CD4-positive, alpha-beta T cell treated with Interleukin-15 for 4 hours (primary cell): ENCODE data around the gene SRC.

Experiments used
- DNase-seq: peaks from one replicate; pipeline ENCODE4 v3.0.0-alpha.2; 2020; ENCODE audit warnings: low spot score

Gene SRC

GRCh38 chr20:37383229-37383989 is 37.5 kb downstream of the SRC start:
- no peak for DNase-seq

DNA sequence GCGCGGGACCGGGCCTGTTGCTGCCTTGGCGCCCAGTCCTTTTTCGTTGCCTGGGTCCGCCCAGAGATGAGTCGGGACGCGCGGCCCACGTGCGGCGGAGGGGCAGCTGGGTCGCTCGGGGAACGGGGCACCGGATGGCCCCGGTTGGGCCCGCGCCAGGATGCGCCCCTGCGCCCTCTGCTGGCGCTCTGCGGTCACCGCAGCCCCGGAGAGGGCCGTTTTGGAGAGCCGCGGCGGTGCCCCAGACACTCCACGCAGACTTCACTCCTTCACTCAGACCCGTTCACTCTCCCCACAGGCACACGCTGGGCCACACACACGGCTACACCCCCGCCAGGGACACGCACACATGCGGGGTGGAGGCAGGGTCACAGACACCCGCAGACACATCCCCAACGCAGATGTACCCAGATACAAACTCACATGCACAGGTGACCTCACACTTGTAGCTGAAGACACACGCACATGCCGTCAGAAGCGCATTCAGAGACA is 38.8 kb downstream of the SRC start:
- peak; percentile 79 for DNase-seq

GRCh38 chr20:37385176-37385575 is 39.2 kb downstream of the SRC start:
- DNase-seq: no peak

GRCh38 chr20:37385659-37386504 is 39.9 kb downstream of the SRC start:
- no peak for DNase-seq

- no peak for DNase-seq
These were observed 40.7 kb downstream of the SRC start for GRCh38 chr20:37386505-37387251.

DNA sequence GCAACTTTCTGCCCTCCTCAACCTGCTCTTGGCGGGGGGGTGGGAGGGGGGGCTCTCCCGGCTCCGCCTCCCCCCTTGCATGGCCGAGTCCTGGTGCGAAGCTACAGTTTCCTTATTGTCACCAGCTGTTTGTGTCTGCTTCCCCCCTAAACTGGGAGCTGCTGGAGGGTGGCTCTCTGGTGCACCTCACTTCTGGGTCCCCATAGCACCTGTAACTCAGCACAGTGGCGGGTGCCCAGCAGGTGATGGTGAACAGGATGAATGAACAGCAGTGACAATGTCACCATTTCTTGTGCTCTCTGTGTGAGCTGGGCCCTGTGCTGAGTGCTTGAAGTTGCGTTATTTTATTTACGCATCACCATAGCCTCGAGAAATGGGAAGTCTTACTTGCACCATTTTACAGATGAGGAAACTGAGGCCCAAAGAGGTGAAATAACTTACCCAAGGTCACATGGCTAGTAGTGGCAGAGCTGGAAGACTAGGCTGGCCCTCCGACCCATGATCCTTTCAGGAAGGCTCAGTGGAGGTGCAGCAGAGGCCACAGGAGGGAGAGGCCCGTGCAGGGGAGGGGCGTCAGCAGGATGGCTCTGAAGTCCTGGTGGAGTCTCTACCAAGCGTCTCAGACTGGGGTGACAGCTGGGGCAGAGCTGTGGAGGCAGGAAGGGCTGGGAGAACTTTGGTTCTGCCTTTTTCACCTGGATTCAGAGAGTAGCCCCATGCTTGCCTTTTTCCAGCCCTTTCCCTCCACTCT is 41.8 kb downstream of the SRC start:
- no peak for DNase-seq

DNA sequence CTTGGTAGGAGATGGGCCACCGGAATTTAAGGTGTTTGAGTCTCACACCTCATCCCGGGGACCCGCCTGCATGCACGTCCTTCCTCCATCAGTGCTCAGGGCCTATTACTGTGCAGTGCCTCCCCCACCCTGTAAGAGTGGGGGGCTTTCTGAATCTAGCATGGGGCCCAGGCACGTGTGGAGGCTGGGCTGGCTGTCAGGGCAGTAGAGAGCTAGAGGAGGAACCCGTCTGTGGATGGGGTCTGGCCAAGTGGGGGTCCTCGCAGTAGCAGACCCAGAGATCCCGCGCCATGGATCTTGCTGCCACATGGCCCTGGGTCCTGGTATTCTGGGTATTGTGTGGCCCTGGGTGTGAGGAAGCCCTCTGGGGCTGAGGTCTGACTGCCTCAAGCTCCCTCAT is 42.9 kb downstream of the SRC start:
- DNase-seq: no peak

DNA sequence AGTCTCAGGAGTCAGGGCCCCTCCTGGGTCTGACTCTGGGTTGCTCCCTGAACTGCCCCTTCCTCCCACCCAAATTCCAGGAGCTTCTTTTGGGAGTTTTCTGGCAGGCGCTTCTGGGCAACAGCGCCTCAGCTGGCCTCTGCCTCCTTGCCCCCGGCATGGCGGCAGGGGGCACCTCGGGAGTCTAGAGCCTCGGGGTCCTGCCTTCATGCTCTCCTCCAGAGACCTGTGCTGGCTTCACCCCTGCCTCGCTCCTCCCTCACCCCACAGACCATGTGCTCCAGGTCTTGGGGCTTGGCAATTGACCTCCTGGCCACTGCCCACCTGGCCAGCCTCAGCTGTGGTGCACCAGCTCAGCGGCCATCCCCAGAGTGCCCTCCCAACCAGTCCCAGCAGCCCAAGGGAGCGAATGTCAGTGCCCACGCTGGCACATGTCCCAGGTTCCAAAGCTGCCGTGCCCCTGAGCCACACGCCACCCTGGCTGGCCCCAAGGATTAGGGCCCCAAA is 43.4 kb downstream of the SRC start:
- no peak for DNase-seq

DNA sequence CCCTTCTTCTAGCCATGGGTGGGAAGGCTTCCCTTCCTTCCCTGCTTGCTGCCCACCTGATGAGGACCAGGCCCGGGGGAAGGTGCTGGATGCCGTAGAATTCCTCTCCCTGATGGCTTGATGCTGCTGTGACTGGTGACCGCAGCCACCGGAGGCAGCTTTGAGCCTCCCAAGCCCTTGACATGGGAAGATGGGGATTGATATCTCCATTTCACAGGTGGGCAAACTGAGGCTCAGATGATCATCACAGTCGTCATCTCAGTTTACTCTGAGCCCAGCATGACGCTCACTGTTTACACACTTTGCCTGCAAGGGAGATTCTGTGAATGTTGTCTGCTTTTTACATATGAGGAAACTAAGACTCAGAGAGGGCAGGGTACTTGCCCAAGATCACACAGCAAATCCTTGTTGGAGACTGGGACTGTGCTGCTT is 43.9 kb downstream of the SRC start:
- no peak for DNase-seq

GRCh38 chr20:37390503-37390890 is 44.6 kb downstream of the SRC start:
- no peak for DNase-seq

GRCh38 chr20:37390891-37391525 is 45.1 kb downstream of the SRC start:
- DNase-seq: no peak

- DNase-seq: no peak
These were observed 46.7 kb downstream of the SRC start for GRCh38 chr20:37392441-37393195.

DNA sequence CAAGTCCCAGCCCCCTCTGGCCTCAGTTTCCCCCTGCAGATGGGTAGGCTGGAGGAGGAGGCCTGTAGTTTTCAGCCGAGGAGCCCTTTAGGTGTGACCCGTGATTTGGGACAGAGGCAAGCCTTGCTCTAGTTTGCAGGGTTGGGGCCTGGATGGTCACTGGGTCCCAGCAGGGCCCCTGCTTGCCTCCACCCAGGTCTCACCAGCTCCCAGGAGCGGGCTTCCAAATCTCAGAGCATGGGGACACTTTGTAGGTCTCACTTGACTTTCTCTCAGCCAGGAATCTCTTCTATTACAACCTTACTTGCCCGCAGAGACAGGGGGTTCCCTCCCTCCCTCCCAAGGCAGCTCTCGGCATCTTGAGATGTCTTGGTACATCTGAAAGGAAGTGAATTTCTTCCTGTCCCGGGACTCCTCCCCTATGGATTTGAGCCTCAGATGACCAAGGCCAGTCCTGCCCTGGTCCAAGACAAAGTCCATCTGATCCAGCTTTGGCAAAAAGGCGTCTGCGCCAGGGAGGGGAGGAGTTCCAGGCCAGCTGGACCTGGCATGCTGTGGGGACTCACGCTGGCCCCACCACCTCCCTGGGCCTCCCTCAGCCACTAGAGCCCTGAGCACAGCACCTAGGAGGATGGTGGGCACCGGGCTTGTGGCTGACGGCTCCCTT is 47.4 kb downstream of the SRC start:
- DNase-seq: no peak

DNA sequence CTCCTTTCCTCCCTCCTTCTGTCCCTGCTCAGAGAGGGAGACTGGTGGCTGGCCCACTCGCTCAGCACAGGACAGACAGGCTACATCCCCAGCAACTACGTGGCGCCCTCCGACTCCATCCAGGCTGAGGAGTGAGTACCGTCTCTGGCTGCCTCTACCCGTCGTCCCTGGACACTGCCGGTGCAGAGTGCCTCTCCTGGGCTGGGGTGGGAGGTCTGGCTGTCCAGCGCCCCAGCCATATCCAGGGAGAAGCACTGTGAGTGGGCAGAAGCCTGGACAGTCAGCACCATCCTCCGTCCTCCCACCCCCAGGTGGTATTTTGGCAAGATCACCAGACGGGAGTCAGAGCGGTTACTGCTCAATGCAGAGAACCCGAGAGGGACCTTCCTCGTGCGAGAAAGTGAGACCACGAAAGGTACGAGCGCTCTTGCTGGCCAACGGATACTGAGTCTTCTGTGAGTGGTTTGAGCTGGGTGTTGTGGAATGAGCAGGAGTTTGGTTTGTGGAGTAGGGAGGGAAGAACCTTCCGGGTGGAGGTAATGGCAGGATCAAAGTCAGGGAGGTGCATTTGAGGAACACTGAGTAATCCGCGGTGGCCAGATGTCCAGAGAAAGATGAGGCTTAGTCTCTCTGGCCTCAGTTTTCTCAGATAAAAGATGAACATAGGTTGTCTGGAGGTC is 48.1 kb downstream of the SRC start:
- no peak for DNase-seq

- no peak for DNase-seq
These were observed 48.8 kb downstream of the SRC start for GRCh38 chr20:37394543-37395409.

DNA sequence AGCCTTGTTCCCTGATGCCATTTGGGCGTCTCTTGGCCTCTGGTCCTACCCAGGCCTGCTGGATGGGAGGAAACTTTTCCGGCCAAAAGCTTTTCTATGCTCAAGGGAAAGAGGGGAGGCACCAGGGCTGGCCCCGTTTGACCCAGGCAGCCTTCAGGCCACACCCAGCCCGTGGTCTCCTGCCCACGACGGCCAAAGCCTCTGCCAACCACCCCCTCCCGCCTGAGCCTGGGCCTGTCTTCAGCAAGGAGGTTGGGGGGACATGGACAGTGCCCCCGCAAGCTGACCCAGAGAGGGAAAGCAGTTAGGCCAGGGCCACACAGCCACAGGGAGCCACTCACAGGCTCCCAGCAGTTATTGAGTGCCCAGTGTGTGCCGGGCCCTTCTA is 49.5 kb downstream of the SRC start:
- no peak for DNase-seq

DNA sequence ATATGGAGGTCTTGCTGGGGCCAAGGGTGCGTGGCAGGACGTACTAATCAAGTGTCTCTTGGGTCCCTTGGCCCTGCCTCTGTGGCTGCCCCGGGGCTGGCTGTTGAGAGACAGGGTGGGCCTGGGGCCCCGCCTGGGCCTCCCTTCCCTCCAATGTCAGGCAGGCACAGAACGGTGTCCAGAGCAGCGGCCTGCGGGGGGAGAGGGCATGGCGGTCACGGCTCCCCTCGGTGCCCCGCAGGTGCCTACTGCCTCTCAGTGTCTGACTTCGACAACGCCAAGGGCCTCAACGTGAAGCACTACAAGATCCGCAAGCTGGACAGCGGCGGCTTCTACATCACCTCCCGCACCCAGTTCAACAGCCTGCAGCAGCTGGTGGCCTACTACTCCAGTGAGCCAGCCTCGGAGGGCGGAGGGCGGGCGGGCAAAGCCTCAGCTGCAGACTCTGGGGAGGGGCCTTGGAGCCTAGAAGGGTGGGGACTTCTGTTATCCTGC is 50.0 kb downstream of the SRC start:
- DNase-seq: no peak
